HG03439 (cell line): ENCODE data around the gene EBNA1BP2.
"Not testable (repeated sequence)": the region's sequence is repeated elsewhere in the genome, so short reads cannot be mapped to it uniquely, and the experiment has no call there.

Experiments used
- ATAC-seq: cut with Tn5 transposase; IDR thresholded peaks from one replicate; pipeline ENCODE4 v1.9.1; 2021; ENCODE audit warnings: mild to moderate bottlenecking, moderate library complexity; ENCODE audit not compliant: unreplicated experiment

Gene EBNA1BP2

GRCh38 chr1:43174873-43175272 lies 2.8 kb upstream of the EBNA1BP2 start:
- ATAC-seq, result no peak

- peak; percentile 32 for ATAC-seq
Observed at GRCh38 chr1:43172527-43172972, 460 bp upstream of the EBNA1BP2 start.

- ATAC-seq, result peak; percentile 19
Observed at GRCh38 chr1:43171312-43171875, 696 bp downstream of the EBNA1BP2 start.

- no peak for ATAC-seq
Observed at GRCh38 chr1:43165765-43166164, 6.3 kb downstream of the EBNA1BP2 start.

- no peak for ATAC-seq
Observed at GRCh38 chr1:43165162-43165561, 6.9 kb downstream of the EBNA1BP2 start.

- no peak for ATAC-seq
Observed at GRCh38 chr1:43156026-43156425, 16.1 kb downstream of the EBNA1BP2 start.

- no peak for ATAC-seq
Observed at GRCh38 chr1:43153443-43153842, 18.6 kb downstream of the EBNA1BP2 start.

- no peak for ATAC-seq
Observed at GRCh38 chr1:43152866-43153265, 19.2 kb downstream of the EBNA1BP2 start.

- no peak for ATAC-seq
Observed at GRCh38 chr1:43149889-43150288, 22.2 kb downstream of the EBNA1BP2 start.

- no peak for ATAC-seq
Observed at GRCh38 chr1:43147625-43148327, 24.3 kb downstream of the EBNA1BP2 start.

GRCh38 chr1:43144237-43144636 lies 27.9 kb downstream of the EBNA1BP2 start:
- ATAC-seq, result no peak

- ATAC-seq, result no peak
Observed at GRCh38 chr1:43143441-43143888, 28.6 kb downstream of the EBNA1BP2 start.

GRCh38 chr1:43140583-43140982 lies 31.5 kb downstream of the EBNA1BP2 start:
- ATAC-seq, result no peak

GRCh38 chr1:43140010-43140409 lies 32.1 kb downstream of the EBNA1BP2 start:
- ATAC-seq, result no peak

- ATAC-seq, result not testable (repeated sequence)
Observed at GRCh38 chr1:43139295-43139694, 32.8 kb downstream of the EBNA1BP2 start.

- ATAC-seq, result no peak
Observed at GRCh38 chr1:43137445-43138052, 34.5 kb downstream of the EBNA1BP2 start.

GRCh38 chr1:43135857-43136781 lies 36.0 kb downstream of the EBNA1BP2 start:
- ATAC-seq, result no peak

- ATAC-seq, result no peak
Observed at GRCh38 chr1:43134640-43135039, 37.5 kb downstream of the EBNA1BP2 start.

GRCh38 chr1:43134068-43134467 lies 38.0 kb downstream of the EBNA1BP2 start:
- ATAC-seq, result no peak

GRCh38 chr1:43129426-43129825 lies 42.7 kb downstream of the EBNA1BP2 start:
- no peak for ATAC-seq

- no peak for ATAC-seq
Observed at GRCh38 chr1:43128816-43129215, 43.3 kb downstream of the EBNA1BP2 start.
